ENCODE results near the gene SLC15A4.

- TF ChIP-seq CTCF (conservative IDR thresholded peaks at IDR 0.05; ENCODE audit: low read length) (no peak), EZH2phosphoT487 (IDR thresholded peaks at IDR 0.05; ENCODE audit: borderline replicate concordance) (no peak)
Measured at GRCh38 chr12:128813883-128814282, 9.9 kb downstream of the SLC15A4 start.
